ENCODE results near the gene TEAD1.

Gene TEAD1

GRCh38 chr11:12789596-12790215, 115.5 kb downstream of the TEAD1 start:
- DNase-seq (ENCODE audit: low spot score), result no peak

GRCh38 chr11:12790861-12791616, 116.8 kb downstream of the TEAD1 start:
- DNase-seq (ENCODE audit: low spot score), result no peak

DNA sequence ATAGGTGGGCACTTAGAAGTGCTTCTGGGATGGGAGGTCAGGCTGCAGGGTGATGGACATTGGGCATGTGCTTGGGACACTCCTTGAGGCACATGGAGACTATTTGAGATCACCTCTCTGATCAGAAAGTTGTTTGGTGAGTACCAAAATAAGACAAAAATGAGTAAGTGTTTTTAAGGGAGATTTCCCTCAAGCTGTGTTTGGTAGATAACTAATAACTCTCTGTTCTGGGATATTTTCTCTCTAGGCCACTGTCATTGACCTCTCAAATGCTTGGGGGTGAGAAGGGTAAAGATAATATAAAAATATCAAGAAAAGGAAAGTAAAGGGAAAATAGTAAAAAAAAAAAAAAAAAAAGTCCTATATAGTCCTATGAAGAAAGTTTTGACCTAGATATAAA, 117.8 kb downstream of the TEAD1 start:
- DNase-seq (ENCODE audit: low spot score), result no peak

DNA sequence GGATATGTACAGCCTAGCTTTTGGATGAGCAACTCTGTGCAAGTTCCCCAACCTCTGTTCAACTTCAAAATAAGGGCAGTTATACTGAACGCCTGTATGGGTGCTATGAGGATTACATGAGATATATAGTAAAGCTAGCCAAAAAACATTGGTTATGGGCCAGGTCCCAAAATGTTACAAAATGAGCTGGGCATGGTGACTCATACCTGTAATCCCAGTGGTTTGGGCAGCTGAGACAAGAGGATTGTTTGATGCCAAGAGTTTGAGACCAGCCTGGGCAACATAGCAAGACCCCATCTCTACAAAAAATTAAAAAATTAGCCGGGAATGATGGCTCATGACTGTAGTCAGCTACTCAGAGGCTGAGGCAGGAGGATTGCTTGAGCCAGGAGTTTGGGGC, 118.4 kb downstream of the TEAD1 start:
- no peak for DNase-seq (ENCODE audit: low spot score)

DNA sequence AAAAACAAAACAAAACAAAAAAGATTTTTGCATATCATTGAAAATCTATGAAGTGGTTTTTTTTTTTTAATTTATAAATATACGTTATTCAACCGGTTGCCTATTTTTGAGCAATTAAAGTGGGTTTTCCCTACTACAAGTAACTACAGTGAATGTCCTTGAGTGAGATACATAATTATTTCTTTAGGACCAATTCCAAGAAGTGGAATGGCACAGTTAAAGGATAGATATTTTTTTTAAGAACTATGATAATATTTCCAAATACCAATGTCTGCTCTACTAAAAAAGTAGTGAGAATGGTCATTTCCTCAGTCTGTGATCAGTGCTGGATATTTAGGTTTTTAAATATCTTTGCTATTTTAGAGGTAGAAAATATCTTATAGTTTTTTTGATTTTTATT, 118.8 kb downstream of the TEAD1 start:
- DNase-seq (ENCODE audit: low spot score), result no peak

GRCh38 chr11:12793506-12793905, 119.3 kb downstream of the TEAD1 start:
- no peak for DNase-seq (ENCODE audit: low spot score)

DNA sequence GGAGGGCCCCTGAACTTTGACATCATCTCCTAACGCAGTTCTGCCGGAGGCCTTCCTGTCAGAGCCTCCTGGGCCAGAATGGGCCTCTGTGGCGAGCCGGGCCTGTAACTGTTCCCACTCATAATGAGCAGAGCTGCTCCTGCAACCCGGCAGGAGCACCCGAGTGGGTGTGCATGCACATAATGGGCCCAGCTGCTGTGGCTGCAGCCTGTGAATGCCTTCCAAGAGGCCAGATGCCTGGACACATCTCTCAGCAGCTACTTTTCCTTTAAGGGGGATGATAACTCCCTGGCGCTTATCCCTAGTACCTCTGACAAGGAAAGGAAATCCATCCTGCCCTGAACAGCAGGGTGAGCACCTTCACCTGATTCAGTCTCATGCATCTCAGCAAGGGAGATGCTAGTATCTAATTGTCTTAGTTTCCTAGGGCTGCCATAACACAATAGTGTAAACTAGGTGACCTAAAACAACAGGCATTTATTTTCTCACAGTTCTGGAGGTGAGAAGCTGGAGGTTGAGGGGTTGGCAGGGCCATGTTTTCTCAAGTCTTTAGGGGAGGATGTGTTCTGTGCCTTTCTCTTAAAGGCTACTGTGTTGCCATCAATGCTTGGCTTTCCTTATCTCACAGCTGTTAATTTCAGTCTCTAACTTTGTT, 120.5 kb downstream of the TEAD1 start:
- DNase-seq (ENCODE audit: low spot score), result no peak

DNA sequence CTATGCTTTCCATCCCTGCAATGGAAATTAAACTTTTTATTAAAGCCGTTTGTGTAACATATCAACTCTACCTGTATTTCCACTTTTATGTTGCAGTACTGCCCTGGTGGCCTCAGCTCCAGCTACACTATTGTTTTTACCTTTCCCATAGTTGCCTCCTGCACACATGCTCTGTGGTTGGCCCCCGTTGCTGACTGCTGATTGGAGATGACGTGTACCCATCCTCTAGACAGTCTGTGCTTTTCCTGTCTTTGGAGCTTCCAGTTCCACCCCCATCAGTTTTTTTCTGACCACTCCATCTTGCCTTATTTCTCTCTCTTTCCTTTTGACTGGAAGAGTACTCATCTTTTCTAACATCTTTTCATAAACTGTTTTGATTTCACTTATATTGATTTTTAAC, 123.8 kb downstream of the TEAD1 start:
- DNase-seq (ENCODE audit: low spot score), result no peak

- DNase-seq (ENCODE audit: low spot score), result no peak
Observed at GRCh38 chr11:12798609-12799011, 124.4 kb downstream of the TEAD1 start.

DNA sequence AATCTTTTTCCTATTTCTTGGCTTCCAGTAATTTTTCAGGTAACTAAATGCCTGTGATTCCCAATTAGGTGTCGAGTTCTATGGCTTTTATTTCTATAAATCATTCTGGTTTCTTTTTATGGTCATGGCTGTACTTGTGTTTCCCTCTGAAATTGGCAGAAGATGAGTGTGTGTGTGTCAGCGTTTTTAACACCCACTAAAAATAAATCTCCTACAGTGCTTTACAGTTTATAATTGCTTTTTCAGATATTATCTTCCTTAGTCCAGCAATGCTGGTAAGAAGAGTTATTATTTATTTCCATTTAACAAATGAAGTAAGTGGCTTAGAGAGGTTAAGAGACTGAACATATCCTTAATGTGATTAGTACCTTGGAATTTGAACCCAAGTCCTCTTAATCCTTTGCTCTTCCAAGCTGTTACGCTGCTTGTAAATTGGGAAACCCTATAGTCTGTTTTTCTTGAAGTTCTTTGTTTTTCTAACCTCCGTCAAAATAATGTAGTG, 125.2 kb downstream of the TEAD1 start:
- DNase-seq (ENCODE audit: low spot score), result no peak

DNA sequence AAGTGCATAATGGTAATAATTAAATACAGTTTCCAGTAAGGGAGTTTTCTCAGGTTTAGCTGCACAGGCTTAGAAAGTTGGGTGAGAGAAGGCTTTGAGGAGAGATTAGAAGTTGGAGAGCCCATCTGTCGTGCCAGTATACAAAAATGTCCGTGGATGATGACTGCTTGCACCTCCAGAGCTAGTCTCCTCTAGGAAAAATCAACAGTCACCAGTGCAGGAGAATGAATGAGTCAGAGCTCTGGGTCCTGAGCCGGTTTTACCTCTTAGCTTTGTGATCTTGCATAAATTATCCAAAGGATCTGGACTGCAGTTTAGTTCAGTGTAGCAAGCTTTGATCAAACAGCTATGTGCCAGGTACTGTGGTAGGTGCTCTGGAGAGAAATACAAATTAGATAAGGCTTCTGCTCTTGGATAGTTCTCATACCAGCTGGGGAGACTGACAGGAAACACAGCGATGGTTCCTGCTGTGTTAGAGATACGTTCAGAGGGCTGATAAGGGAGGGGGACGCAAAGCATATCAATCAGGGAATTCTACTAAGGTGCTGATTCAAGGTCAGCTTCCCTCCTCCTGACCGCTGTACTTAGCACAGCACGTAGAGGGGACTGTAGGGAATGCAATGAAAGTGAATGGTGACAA, 125.9 kb downstream of the TEAD1 start:
- DNase-seq (ENCODE audit: low spot score), result no peak

- no peak for DNase-seq (ENCODE audit: low spot score)
Observed at GRCh38 chr11:12800871-12801270, 126.7 kb downstream of the TEAD1 start.

DNA sequence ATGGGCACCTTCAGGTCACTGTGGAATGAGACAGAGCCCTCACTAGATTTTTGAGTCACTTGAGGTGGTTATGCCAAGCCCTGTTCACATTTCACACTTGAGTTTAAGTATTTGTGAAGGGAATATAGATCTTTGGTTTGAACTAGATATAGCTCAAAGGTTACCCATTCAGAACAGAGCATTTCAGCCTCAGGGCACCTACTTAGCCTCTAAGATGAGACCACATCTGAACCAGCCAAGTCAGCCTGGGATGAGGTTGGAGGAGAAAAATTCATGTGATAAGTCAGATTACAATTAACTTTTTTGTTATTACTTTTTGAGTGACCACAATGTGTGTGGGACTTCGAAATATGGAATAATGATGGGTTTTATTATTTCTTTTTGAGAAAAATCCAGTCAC, 127.8 kb downstream of the TEAD1 start:
- DNase-seq (ENCODE audit: low spot score), result no peak

- no peak for DNase-seq (ENCODE audit: low spot score)
Observed at GRCh38 chr11:12802418-12803085, 128.3 kb downstream of the TEAD1 start.

GRCh38 chr11:12803086-12803826, 129.0 kb downstream of the TEAD1 start:
- DNase-seq (ENCODE audit: low spot score), result no peak

DNA sequence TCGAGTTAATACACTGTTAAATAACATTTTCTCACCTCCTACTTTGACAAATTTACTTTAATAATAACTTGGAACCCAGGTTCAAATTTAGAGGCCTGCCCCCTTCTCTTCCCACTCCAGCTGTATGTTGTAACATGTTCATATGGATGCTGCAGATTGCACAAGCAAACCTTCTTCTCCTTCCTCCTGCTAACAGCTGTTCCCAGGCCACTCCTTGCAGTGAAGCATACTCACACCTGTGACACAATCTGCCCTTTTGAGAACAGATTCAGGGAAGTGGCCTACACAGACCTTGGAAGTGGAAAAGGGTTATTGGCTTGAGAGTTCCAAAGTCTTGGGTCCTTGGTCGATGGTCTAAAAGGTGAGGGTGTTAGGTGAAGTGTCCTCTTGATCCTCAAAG, 131.9 kb downstream of the TEAD1 start:
- no peak for DNase-seq (ENCODE audit: low spot score)

GRCh38 chr11:12807621-12808020, 133.4 kb downstream of the TEAD1 start:
- no peak for DNase-seq (ENCODE audit: low spot score)

GRCh38 chr11:12808519-12808918, 134.3 kb downstream of the TEAD1 start:
- no peak for DNase-seq (ENCODE audit: low spot score)

GRCh38 chr11:12809364-12809763, 135.1 kb downstream of the TEAD1 start:
- no peak for DNase-seq (ENCODE audit: low spot score)

- no peak for DNase-seq (ENCODE audit: low spot score)
Observed at GRCh38 chr11:12809864-12810567, 135.8 kb downstream of the TEAD1 start.

DNA sequence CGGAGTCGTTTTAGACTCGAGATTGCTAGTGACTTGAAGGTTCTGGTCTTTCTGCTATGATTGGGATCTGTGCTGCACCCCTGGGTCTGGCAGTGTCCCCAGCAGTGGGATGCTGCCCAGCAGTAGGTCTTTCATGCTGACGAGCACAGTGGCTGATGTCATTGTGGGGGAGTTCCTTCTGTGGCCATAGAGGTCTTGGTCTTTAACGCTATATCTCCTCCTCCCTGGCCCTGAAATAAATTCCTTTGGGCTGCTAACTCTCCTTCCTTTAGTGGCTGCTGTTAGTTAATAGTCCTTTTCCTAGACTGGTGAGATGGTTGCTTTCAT, 136.3 kb downstream of the TEAD1 start:
- DNase-seq (ENCODE audit: low spot score), result no peak

Data from pons (tissue), 1 donor.